ENCODE data around the gene L1CAM.

The L1CAM gene

GRCh38 chrX:153828723-153829548, 57.0 kb downstream of the L1CAM start:
- no peak for TF ChIP-seq CTCF (IDR thresholded peaks at IDR 0.05; ENCODE audit: low read depth, low read length, missing control alignments)
- no peak overlapping the region for H3K4me3 ChIP-seq (ENCODE audit: low read depth, low read length)
- DNase-seq (ENCODE audit: low read depth): no peak

GRCh38 chrX:153828308-153828707, 57.7 kb downstream of the L1CAM start:
- no peak for TF ChIP-seq CTCF (IDR thresholded peaks at IDR 0.05; ENCODE audit: low read depth, low read length, missing control alignments)
- no peak overlapping the region for H3K4me3 ChIP-seq (ENCODE audit: low read depth, low read length)
- DNase-seq (ENCODE audit: low read depth): no peak

GRCh38 chrX:153827903-153828302, 58.1 kb downstream of the L1CAM start:
- no peak overlapping the region for H3K4me3 ChIP-seq (ENCODE audit: low read depth, low read length)
- no peak for DNase-seq (ENCODE audit: low read depth)
- TF ChIP-seq CTCF (IDR thresholded peaks at IDR 0.05; ENCODE audit: low read depth, low read length, missing control alignments): no peak

GRCh38 chrX:153827016-153827415, 59.0 kb downstream of the L1CAM start:
- H3K4me3 ChIP-seq (ENCODE audit: low read depth, low read length): no peak overlapping the region
- TF ChIP-seq CTCF (IDR thresholded peaks at IDR 0.05; ENCODE audit: low read depth, low read length, missing control alignments): no peak
- DNase-seq (ENCODE audit: low read depth): no peak

- H3K4me3 ChIP-seq (ENCODE audit: low read depth, low read length): no peak overlapping the region
- no peak for TF ChIP-seq CTCF (IDR thresholded peaks at IDR 0.05; ENCODE audit: low read depth, low read length, missing control alignments)
These were observed 60.9 kb downstream of the L1CAM start for GRCh38 chrX:153825042-153825441.

GRCh38 chrX:153824348-153824747, 61.6 kb downstream of the L1CAM start:
- no peak for TF ChIP-seq CTCF (IDR thresholded peaks at IDR 0.05; ENCODE audit: low read depth, low read length, missing control alignments)
- H3K4me3 ChIP-seq (ENCODE audit: low read depth, low read length): no peak overlapping the region
- no peak for DNase-seq (ENCODE audit: low read depth)

More at GRCh38 chrX:153825042-153825441, 60.9 kb downstream of the L1CAM start:
- no peak for DNase-seq (ENCODE audit: low read depth)

GRCh38 chrX:153821066-153821465, 64.9 kb downstream of the L1CAM start:
- no peak for TF ChIP-seq CTCF (IDR thresholded peaks at IDR 0.05; ENCODE audit: low read depth, low read length, missing control alignments)
- H3K4me3 ChIP-seq (ENCODE audit: low read depth, low read length): no peak overlapping the region
- DNase-seq (ENCODE audit: low read depth): no peak

Measured in GM12864 (cell line).